ENCODE measurements around the gene NAB2. TPM values are rescaled to one million over a fixed set of nuclear protein-coding genes. Genes with fewer than 3 reads are reported as not detected.

The NAB2 gene
- total RNA-seq, 4 donors from 2014 or later: 44.1 to 89.6 (median 64.6) TPM

DNA sequence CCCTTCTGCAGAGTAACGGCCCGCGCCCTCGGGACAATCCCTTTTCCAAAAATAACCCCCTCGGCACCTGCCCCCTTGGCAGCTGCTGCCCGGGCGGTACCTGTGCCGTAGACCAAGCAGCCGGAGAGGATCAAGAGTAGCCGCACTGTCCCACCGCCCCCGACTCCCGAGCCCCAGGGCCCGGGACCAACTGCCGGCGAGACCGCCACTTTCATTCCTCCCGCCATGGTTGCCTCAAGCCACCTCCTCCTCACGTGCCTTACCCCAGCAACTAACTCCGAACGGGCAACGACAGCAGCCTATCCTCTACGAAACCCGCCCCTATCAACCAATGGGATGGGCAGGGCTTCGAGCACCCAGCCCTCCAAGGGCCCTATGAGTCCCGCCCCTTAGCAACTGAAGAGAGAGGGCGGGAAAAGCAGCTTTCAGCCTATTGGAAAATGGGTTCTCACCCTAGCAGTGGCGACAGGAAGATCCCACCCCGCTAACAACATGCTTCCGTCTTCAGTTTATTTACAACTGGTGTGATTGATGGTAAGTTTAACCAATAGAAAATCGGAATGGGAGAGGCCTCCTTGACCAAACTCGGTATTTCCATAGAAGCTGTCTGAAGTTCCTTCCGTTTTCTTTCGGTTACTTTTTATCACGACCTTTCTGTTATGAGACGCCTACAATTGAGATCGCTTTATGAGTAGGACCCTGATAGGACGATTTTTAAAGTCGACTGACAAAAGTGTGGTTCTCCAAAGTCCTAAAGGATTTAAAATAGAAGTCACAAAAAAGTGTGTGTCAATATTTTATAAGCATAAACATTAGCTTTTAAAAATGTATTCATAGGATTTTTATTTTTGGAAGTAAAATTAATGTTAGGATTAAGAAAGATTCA lies 10.2 kb upstream of the NAB2 start, which contains the start of gene NEMP1:
NEMP1 (minus strand) TSS at position 273 of the 886 bp plus-strand sequence; CDS start at position 227, 46 bp downstream.
- TF ChIP-seq, protein P1, sequence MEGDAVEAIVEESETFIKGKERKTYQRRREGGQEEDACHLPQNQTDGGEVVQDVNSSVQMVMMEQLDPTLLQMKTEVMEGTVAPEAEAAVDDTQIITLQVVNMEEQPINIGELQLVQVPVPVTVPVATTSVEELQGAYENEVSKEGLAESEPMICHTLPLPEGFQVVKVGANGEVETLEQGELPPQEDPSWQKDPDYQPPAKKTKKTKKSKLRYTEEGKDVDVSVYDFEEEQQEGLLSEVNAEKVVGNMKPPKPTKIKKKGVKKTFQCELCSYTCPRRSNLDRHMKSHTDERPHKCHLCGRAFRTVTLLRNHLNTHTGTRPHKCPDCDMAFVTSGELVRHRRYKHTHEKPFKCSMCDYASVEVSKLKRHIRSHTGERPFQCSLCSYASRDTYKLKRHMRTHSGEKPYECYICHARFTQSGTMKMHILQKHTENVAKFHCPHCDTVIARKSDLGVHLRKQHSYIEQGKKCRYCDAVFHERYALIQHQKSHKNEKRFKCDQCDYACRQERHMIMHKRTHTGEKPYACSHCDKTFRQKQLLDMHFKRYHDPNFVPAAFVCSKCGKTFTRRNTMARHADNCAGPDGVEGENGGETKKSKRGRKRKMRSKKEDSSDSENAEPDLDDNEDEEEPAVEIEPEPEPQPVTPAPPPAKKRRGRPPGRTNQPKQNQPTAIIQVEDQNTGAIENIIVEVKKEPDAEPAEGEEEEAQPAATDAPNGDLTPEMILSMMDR (IDR thresholded peaks at IDR 0.05): no peak
- TF ChIP-seq POLR2A (IDR thresholded peaks at IDR 0.05): no peak
- peak within 1 kb of the TSS; percentile 57 for H3K4me3 ChIP-seq (ENCODE audit: low read depth, poor library complexity, severe bottlenecking)
- intact Hi-C loops (cut with DNase I; ENCODE audit: low total_unique reads): no loop called here
- DNase-seq (ENCODE audit: low spot score in 2 of 2): peak; percentile 99
- 0 to 1% methylated on average over 35 to 38 of the region's 39 CpGs for WGBS, 2 donors

DNA sequence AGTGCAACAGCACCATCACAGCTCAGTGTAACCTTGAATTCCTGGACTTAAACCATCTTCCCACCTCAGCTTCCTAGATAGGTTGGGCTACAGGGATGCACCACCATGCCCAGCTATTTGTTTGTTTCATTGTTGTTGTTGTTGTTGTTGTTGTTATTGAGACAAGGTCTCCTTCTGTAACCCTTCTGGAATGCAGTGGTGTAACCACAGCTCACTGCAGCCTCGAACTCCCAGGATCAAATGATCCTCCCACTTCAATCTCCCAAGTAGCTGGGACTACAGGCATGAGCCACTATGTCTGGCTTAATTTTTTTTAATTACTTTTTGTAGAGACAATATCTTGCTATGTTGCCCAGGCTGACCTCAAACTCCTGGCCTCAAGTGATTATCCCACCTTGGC lies 9.1 kb upstream of the NAB2 start:
- 54 to 67% methylated on average over 1 of the region's 1 CpG for WGBS, 2 donors
- TF ChIP-seq POLR2A (IDR thresholded peaks at IDR 0.05): no peak
- TF ChIP-seq, protein P1 (IDR thresholded peaks at IDR 0.05): no peak
- H3K4me3 ChIP-seq (ENCODE audit: low read depth, poor library complexity, severe bottlenecking): no peak overlapping the region
- intact Hi-C loops (cut with DNase I; ENCODE audit: low total_unique reads): no loop called here
- no peak for DNase-seq (ENCODE audit: low spot score in 2 of 2)

DNA sequence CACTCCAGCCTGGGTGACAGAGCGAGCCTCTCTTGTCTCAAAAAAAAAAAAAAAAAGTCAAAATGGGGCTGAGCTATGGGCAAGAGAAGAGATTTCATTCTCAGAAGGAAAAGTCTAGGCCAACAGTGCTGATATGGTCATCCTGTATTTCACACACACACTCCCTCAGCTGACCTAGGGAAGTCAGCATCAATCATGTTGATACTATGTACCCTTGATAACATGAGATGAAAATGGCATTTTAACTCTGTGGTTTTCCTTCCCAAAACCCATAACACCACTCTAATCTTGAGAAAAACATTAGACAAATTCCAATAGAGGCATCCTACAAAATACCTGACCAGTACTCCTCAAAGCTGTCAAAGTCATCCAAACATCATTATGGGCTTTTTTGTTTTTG lies 8.1 kb upstream of the NAB2 start:
- no peak for TF ChIP-seq POLR2A (IDR thresholded peaks at IDR 0.05)
- TF ChIP-seq, protein P1 (IDR thresholded peaks at IDR 0.05): no peak
- intact Hi-C loops (cut with DNase I; ENCODE audit: low total_unique reads): no loop called here
- DNase-seq (ENCODE audit: low spot score in 2 of 2): no peak
- no peak overlapping the region for H3K4me3 ChIP-seq (ENCODE audit: low read depth, poor library complexity, severe bottlenecking)
- 96 to 100% methylated on average over 1 of the region's 1 CpG for WGBS, 2 donors

DNA sequence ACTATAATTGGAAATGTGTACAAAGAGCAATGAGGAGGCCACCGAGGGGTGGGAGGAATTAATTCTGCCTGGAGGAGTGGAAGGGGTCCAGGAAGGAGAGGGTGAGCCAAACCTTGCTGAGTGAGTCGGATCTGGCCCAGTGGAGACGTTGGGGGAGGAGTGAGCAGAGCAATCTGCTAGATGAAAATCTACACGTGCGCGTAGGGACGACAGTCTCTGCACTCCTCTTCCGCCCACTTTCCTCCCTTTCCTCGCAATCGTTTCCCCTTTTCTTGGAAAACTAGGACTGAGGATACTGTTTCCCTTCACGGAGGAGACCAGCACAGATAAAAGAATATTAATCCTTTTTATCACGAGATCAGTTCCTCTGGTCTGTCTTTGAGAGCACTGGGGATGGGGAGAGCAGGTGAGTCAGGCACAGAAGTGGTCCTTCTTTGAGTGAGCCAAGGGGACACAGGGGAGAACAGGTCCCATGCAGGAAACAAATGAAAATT lies 2.9 kb upstream of the NAB2 start:
- WGBS, 2 donors: 4 to 5% methylated on average over 12 of the region's 12 CpGs
- no peak overlapping the region for H3K4me3 ChIP-seq (ENCODE audit: low read depth, poor library complexity, severe bottlenecking)
- peak in 1 of 2 donors; percentile 90 for DNase-seq (ENCODE audit: low spot score in 2 of 2)
- TF ChIP-seq POLR2A (IDR thresholded peaks at IDR 0.05): no peak
- TF ChIP-seq, protein P1 (IDR thresholded peaks at IDR 0.05): no peak
- intact Hi-C loops (cut with DNase I; ENCODE audit: low total_unique reads): no loop called here

DNA sequence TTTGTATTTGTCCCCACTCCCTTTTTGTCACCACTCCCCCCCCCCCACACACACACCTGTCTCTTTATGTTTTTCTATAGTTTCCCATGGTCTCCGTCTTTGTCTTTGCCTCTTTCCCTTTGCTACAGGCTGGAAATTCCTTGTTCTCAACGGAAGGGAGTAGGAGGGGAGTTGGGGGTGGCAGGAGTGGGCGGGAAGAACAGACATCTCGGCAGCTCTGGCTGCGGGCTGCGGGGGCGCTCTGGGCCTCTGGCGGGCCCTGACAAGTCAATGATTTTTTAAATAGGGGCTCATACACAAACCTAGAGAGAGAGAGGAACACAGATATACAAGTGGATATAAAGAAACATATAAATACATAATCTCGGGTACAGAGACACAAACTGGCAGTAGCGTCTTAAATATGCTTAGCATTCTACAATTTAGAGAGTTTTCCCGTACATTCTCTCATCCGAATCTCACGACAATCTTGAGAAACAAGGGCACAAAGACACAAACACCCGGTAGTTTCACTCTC lies 2.4 kb upstream of the NAB2 start:
- H3K4me3 ChIP-seq (ENCODE audit: low read depth, poor library complexity, severe bottlenecking): peak overlapping the region; percentile 36
- TF ChIP-seq, protein P1 (IDR thresholded peaks at IDR 0.05): no peak
- no peak for TF ChIP-seq POLR2A (IDR thresholded peaks at IDR 0.05)
- 0 to 1% methylated on average over 14 of the region's 14 CpGs for WGBS, 2 donors
- peak in 1 of 2 donors; percentile 94 for DNase-seq (ENCODE audit: low spot score in 2 of 2)
- intact Hi-C loops (cut with DNase I; ENCODE audit: low total_unique reads): no loop called here
